Prostate gland (tissue), 2 donors: Measurements from ENCODE around the gene AEN.

Experiments used
- CTCF ChIP-seq, 4 experiments: fragments of 200-600 bp in 2 of 4; fragments of 450-650 bp in 2 of 4; sonication (generic) in 2 of 4; IDR thresholded peaks; 1 replicate in 3 of 4; 2 replicates in 1 of 4; pipeline ENCODE4 v1.5.1; 2016 to 2019; ENCODE audit warnings: antibody characterized with exemption in 4 of 4, mild to moderate bottlenecking in 2 of 4, moderate library complexity in 2 of 4
- POLR2AphosphoS5 ChIP-seq: sonication (generic); formaldehyde crosslinking; IDR thresholded peaks from one replicate; pipeline ENCODE4 v1.6.1; 2017; ENCODE audit warnings: antibody characterized with exemption

- TF ChIP-seq CTCF (IDR thresholded peaks at IDR 0.05): no peak
- no peak for TF ChIP-seq POLR2AphosphoS5
Observed at GRCh38 chr15:88637436-88637835, 16.3 kb downstream of the AEN start.
